GM23338 (cell line): Measurements from ENCODE around the gene RANBP1. TPM values are rescaled to one million over a fixed set of nuclear protein-coding genes. Genes with fewer than 3 reads are reported as not detected.

ENCODE experiments used
- ATAC-seq: fragments of 200-7000 bp; cut with Tn5 transposase; 3 replicates; pipeline ENCODE4 v1.9.1; 2020
- DNase-seq: peaks from one replicate; pipeline ENCODE4 v3.0.0-alpha.2; 2015; ENCODE audit warnings: low spot score
- H2AFZ ChIP-seq: fragments of 200-600 bp; sonication (generic); 2 replicates; pipeline ENCODE4 v1.8.0; 2016; ENCODE audit warnings: antibody characterized with exemption, mild to moderate bottlenecking, moderate library complexity
- H3F3A ChIP-seq: fragments of 200-600 bp; sonication (generic); replicated peaks from 2 replicates; pipeline ENCODE4 v1.8.0; 2017; ENCODE audit warnings: antibody characterized with exemption, mixed run types, low read depth
- H3K27ac ChIP-seq: fragments of 200-600 bp; sonication (generic); 2 replicates; pipeline ENCODE4 v1.6.1; 2016; ENCODE audit warnings: low read depth
- H3K27me3 ChIP-seq: fragments of 200-600 bp; sonication (generic); 2 replicates; pipeline ENCODE4 v1.8.0; 2016; ENCODE audit warnings: mild to moderate bottlenecking, mixed run types, moderate library complexity; ENCODE audit not compliant: insufficient read depth
- H3K36me3 ChIP-seq: fragments of 200-600 bp; sonication (generic); 2 replicates; pipeline ENCODE4 v1.8.0; 2016; ENCODE audit warnings: mild to moderate bottlenecking; ENCODE audit not compliant: insufficient read depth
- H3K4me1 ChIP-seq: fragments of 200-600 bp; sonication (generic); 2 replicates; pipeline ENCODE4 v1.8.0; 2016; ENCODE audit warnings: mild to moderate bottlenecking, moderate library complexity; ENCODE audit not compliant: insufficient read depth
- H3K4me2 ChIP-seq: fragments of 200-600 bp; sonication (generic); 2 replicates; pipeline ENCODE4 v1.7.1; 2017; ENCODE audit warnings: mixed run types
- H3K4me3 ChIP-seq: fragments of 200-600 bp; sonication (generic); 2 replicates; pipeline ENCODE4 v1.6.1; 2016; ENCODE audit warnings: mixed run types
- H3K79me2 ChIP-seq: fragments of 200-600 bp; sonication (generic); replicated peaks from 2 replicates; pipeline ENCODE4 v1.8.0; 2017; ENCODE audit warnings: mild to moderate bottlenecking; ENCODE audit not compliant: insufficient read depth
- H3K9me2 ChIP-seq: fragments of 200-600 bp; sonication (generic); 2 replicates; pipeline ENCODE4 v1.8.0; 2017; ENCODE audit not compliant: insufficient read depth
- H4K20me1 ChIP-seq: fragments of 200-600 bp; sonication (generic); replicated peaks from 2 replicates; pipeline ENCODE4 v1.8.0; 2017; ENCODE audit warnings: mild to moderate bottlenecking; ENCODE audit not compliant: insufficient read depth
- H3K27ac Mint-ChIP-seq: 2 replicates; pipeline ENCODE4 v1.8.0; 2020; ENCODE audit warnings: inconsistent platforms, mild to moderate bottlenecking, moderate library complexity, mixed read lengths
- H3K27me3 Mint-ChIP-seq: 3 replicates; pipeline ENCODE4 v1.8.0; 2022; ENCODE audit warnings: low read depth, mild to moderate bottlenecking, moderate library complexity, mixed read lengths, inconsistent platforms; ENCODE audit not compliant: insufficient read depth, poor library complexity
- H3K36me3 Mint-ChIP-seq: 3 replicates; pipeline ENCODE4 v1.8.0; 2021; ENCODE audit warnings: low read depth, mild to moderate bottlenecking, inconsistent platforms, moderate library complexity, mixed read lengths
- H3K4me1 Mint-ChIP-seq: 3 replicates; pipeline ENCODE4 v1.8.0; 2020; ENCODE audit warnings: mild to moderate bottlenecking, inconsistent platforms, mixed read lengths
- H3K4me3 Mint-ChIP-seq: 3 replicates; pipeline ENCODE4 v1.8.0; 2021; ENCODE audit warnings: moderate library complexity, mild to moderate bottlenecking, inconsistent platforms, mixed read lengths
- H3K9me3 Mint-ChIP-seq: 3 replicates; pipeline ENCODE4 v1.8.0; 2020; ENCODE audit warnings: moderate library complexity, mild to moderate bottlenecking, inconsistent platforms, mixed read lengths
- EZH2phosphoT487 ChIP-seq: fragments of 200-600 bp; sonication (generic); IDR thresholded peaks from one replicate; pipeline ENCODE4 v1.8.1; 2018; ENCODE audit warnings: antibody characterized with exemption; ENCODE audit not compliant: unreplicated experiment
- STAT1 ChIP-seq: IDR thresholded peaks from one replicate; pipeline ENCODE4 v1.6.1; 2016; ENCODE audit warnings: antibody characterized with exemption; ENCODE audit not compliant: unreplicated experiment
- polyA plus RNA-seq: library from polyadenylated mRNA; unstranded; fragments of >200 nt; fragmentation: Nextera tagmentation; extraction: Ambion mirVana; gene quantifications from 2 replicates; pipeline ENCODE4 v1.2.1, GENCODE V29; 2016
- total RNA-seq: library from RNA; depleted of rRNA; stranded (reverse); fragments of >200 nt; shearing (Covaris generic); gene quantifications from 2 replicates; pipeline ENCODE4 v1.2.3, GENCODE V29; 2014
- TF ChIP-seq, protein P1 (sequence below): IDR thresholded peaks from one replicate; pipeline ENCODE4 v1.6.1; 2018; ENCODE audit warnings: antibody characterized with exemption; ENCODE audit not compliant: unreplicated experiment
- TF ChIP-seq, protein P2 (sequence below): fragments of 250-450 bp; sonication (Bioruptor Pico); IDR thresholded peaks from 2 replicates; pipeline ENCODE4 v1.5.0; 2020; ENCODE audit warnings: mild to moderate bottlenecking, moderate library complexity
- TF ChIP-seq, protein P3 (sequence below): IDR thresholded peaks from 2 replicates; pipeline ENCODE4 v1.6.1; 2016; ENCODE audit warnings: antibody characterized with exemption
- TF ChIP-seq, protein P4 (sequence below), 2 experiments: fragments of 200-600 bp in 1 of 2; sonication (generic) in 1 of 2; conservative IDR thresholded peaks; 2 replicates each; pipeline versions ENCODE4 v1.5.1 to v1.6.1; 2016 to 2017; ENCODE audit warnings: antibody characterized with exemption in 2 of 2, low read depth in 2 of 2, mild to moderate bottlenecking in 2 of 2, moderate library complexity in 1 of 2

The RANBP1 gene
- total and polyA plus RNA-seq, 2 experiments from 2014 or later: 1,014 to 1,206 TPM

DNA sequence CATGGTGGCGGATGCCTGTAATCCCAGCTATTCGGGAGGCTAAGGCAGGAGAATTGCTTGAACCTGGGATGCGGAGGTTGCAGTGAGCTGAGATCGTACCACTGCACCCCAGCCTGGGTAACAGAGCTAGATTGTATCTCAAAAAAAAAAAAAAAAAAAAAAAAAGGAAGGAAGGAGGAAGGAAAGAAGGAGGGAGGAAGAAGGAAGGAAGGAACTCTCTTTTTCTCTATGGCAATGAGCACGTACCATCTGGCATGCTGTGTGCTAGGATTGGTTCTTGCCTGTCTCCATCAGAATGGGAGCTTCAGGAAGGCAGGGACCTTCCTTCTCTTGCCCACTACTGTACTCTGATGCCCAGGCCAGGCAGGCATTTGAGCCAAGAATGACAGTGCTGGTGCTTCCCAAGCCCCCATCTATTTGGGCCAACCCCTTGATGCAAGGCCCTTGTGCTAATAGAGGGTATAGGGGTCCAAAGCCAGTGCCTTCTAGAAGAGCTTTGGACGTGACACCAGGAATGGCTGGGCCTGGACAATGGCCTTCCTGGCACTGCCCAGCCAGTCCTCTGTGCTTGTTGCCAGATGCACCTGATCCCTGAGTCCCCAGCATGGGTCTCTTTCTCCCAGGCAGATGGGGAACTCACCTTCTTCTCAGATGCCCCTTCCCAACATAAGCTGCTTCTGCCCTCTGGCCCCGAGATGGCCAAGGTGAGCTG is 46.4 kb upstream of the RANBP1 start (continued):
- TF ChIP-seq, protein P1, sequence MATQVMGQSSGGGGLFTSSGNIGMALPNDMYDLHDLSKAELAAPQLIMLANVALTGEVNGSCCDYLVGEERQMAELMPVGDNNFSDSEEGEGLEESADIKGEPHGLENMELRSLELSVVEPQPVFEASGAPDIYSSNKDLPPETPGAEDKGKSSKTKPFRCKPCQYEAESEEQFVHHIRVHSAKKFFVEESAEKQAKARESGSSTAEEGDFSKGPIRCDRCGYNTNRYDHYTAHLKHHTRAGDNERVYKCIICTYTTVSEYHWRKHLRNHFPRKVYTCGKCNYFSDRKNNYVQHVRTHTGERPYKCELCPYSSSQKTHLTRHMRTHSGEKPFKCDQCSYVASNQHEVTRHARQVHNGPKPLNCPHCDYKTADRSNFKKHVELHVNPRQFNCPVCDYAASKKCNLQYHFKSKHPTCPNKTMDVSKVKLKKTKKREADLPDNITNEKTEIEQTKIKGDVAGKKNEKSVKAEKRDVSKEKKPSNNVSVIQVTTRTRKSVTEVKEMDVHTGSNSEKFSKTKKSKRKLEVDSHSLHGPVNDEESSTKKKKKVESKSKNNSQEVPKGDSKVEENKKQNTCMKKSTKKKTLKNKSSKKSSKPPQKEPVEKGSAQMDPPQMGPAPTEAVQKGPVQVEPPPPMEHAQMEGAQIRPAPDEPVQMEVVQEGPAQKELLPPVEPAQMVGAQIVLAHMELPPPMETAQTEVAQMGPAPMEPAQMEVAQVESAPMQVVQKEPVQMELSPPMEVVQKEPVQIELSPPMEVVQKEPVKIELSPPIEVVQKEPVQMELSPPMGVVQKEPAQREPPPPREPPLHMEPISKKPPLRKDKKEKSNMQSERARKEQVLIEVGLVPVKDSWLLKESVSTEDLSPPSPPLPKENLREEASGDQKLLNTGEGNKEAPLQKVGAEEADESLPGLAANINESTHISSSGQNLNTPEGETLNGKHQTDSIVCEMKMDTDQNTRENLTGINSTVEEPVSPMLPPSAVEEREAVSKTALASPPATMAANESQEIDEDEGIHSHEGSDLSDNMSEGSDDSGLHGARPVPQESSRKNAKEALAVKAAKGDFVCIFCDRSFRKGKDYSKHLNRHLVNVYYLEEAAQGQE: no peak
- TF ChIP-seq, protein P2, sequence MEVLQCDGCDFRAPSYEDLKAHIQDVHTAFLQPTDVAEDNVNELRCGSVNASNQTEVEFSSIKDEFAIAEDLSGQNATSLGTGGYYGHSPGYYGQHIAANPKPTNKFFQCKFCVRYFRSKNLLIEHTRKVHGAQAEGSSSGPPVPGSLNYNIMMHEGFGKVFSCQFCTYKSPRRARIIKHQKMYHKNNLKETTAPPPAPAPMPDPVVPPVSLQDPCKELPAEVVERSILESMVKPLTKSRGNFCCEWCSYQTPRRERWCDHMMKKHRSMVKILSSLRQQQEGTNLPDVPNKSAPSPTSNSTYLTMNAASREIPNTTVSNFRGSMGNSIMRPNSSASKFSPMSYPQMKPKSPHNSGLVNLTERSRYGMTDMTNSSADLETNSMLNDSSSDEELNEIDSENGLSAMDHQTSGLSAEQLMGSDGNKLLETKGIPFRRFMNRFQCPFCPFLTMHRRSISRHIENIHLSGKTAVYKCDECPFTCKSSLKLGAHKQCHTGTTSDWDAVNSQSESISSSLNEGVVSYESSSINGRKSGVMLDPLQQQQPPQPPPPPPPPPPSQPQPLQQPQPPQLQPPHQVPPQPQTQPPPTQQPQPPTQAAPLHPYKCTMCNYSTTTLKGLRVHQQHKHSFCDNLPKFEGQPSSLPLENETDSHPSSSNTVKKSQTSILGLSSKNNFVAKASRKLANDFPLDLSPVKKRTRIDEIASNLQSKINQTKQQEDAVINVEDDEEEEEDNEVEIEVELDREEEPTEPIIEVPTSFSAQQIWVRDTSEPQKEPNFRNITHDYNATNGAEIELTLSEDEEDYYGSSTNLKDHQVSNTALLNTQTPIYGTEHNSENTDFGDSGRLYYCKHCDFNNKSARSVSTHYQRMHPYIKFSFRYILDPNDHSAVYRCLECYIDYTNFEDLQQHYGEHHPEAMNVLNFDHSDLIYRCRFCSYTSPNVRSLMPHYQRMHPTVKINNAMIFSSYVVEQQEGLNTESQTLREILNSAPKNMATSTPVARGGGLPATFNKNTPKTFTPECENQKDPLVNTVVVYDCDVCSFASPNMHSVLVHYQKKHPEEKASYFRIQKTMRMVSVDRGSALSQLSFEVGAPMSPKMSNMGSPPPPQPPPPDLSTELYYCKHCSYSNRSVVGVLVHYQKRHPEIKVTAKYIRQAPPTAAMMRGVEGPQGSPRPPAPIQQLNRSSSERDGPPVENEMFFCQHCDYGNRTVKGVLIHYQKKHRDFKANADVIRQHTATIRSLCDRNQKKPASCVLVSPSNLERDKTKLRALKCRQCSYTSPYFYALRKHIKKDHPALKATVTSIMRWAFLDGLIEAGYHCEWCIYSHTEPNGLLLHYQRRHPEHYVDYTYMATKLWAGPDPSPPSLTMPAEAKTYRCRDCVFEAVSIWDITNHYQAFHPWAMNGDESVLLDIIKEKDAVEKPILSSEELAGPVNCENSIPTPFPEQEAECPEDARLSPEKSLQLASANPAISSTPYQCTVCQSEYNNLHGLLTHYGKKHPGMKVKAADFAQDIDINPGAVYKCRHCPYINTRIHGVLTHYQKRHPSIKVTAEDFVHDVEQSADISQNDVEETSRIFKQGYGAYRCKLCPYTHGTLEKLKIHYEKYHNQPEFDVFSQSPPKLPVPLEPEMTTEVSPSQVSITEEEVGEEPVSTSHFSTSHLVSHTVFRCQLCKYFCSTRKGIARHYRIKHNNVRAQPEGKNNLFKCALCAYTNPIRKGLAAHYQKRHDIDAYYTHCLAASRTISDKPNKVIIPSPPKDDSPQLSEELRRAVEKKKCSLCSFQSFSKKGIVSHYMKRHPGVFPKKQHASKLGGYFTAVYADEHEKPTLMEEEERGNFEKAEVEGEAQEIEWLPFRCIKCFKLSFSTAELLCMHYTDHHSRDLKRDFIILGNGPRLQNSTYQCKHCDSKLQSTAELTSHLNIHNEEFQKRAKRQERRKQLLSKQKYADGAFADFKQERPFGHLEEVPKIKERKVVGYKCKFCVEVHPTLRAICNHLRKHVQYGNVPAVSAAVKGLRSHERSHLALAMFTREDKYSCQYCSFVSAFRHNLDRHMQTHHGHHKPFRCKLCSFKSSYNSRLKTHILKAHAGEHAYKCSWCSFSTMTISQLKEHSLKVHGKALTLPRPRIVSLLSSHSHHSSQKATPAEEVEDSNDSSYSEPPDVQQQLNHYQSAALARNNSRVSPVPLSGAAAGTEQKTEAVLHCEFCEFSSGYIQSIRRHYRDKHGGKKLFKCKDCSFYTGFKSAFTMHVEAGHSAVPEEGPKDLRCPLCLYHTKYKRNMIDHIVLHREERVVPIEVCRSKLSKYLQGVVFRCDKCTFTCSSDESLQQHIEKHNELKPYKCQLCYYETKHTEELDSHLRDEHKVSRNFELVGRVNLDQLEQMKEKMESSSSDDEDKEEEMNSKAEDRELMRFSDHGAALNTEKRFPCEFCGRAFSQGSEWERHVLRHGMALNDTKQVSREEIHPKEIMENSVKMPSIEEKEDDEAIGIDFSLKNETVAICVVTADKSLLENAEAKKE (CRISPR knock-in tag): no peak

DNA sequence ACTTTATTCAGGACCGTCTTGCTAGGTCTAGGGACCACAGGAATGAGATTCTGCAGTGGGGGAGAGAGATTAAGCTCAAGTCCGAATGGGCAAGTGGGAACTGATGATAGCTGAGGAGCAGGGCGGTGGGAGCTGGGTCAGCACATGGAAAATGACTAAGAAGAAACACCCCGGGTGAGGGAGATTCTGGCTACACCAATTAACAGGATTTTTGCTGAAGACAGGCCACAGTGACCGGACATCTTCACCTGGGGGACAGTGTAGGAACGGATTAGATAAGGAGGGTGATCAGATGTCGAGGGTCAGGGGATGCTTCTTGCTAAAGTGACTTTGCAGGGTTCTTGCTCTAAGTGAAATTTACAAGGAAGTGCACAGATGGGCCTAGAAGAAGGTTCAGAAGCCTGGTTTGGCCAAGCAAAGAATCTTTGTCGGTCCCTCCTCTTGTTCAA is 44.4 kb upstream of the RANBP1 start:
- H2AFZ ChIP-seq: no peak overlapping the region
- Mint-ChIP-seq H3K4me3 (no peak overlapping the region), H3K27me3 (peaks cover 2% of the 10 kb centered on the region), H3K27ac (no peak overlapping the region), H3K36me3 (no peaks in the 10 kb centered on the region), H3K9me3 (no peaks in the 10 kb centered on the region), H3K4me1 (0 out of 3 replicates have a peak, but pooled peaks cover under 1% of the 10 kb centered on the region)
- no peaks in the 10 kb centered on the region for H3K79me2 ChIP-seq
- H3K4me2 ChIP-seq: no peak overlapping the region
- H3K4me3 ChIP-seq: no peak overlapping the region
- H3K36me3 ChIP-seq: no peaks in the 10 kb centered on the region
- no peaks in the 10 kb centered on the region for H4K20me1 ChIP-seq
- no peak overlapping the region for H3K27ac ChIP-seq
- no peaks in the 10 kb centered on the region for H3K4me1 ChIP-seq
- no peaks in the 10 kb centered on the region for H3K9me2 ChIP-seq
- DNase-seq: no peak
- ATAC-seq: no peak
- 0 out of 2 replicates have a peak, but pooled peaks cover 3% of the 10 kb centered on the region for H3F3A ChIP-seq
- H3K27me3 ChIP-seq: no peaks in the 10 kb centered on the region
- TF ChIP-seq STAT1: no peak
- TF ChIP-seq, protein P3, sequence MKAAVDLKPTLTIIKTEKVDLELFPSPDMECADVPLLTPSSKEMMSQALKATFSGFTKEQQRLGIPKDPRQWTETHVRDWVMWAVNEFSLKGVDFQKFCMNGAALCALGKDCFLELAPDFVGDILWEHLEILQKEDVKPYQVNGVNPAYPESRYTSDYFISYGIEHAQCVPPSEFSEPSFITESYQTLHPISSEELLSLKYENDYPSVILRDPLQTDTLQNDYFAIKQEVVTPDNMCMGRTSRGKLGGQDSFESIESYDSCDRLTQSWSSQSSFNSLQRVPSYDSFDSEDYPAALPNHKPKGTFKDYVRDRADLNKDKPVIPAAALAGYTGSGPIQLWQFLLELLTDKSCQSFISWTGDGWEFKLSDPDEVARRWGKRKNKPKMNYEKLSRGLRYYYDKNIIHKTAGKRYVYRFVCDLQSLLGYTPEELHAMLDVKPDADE: no peak
- TF ChIP-seq, protein P1: no peak
- TF ChIP-seq EZH2phosphoT487: no peak
- TF ChIP-seq, protein P4, sequence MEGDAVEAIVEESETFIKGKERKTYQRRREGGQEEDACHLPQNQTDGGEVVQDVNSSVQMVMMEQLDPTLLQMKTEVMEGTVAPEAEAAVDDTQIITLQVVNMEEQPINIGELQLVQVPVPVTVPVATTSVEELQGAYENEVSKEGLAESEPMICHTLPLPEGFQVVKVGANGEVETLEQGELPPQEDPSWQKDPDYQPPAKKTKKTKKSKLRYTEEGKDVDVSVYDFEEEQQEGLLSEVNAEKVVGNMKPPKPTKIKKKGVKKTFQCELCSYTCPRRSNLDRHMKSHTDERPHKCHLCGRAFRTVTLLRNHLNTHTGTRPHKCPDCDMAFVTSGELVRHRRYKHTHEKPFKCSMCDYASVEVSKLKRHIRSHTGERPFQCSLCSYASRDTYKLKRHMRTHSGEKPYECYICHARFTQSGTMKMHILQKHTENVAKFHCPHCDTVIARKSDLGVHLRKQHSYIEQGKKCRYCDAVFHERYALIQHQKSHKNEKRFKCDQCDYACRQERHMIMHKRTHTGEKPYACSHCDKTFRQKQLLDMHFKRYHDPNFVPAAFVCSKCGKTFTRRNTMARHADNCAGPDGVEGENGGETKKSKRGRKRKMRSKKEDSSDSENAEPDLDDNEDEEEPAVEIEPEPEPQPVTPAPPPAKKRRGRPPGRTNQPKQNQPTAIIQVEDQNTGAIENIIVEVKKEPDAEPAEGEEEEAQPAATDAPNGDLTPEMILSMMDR (conservative IDR thresholded peaks at IDR 0.05; ENCODE audit: low read depth in 2 of 2): no peak
